GM19238 (cell line): ENCODE data around the gene GPC3.
"Not testable (repeated sequence)": the region's sequence is repeated elsewhere in the genome, so short reads cannot be mapped to it uniquely, and the experiment has no call there.

Experiments used
- DNase-seq: peaks from one replicate; pipeline ENCODE4 v3.0.0; 2011; ENCODE audit warnings: low spot score; ENCODE audit not compliant: insufficient read length

The GPC3 gene

GRCh38 chrX:133655275-133656265 lies 329.8 kb downstream of the GPC3 start:
- no peak for DNase-seq

DNA sequence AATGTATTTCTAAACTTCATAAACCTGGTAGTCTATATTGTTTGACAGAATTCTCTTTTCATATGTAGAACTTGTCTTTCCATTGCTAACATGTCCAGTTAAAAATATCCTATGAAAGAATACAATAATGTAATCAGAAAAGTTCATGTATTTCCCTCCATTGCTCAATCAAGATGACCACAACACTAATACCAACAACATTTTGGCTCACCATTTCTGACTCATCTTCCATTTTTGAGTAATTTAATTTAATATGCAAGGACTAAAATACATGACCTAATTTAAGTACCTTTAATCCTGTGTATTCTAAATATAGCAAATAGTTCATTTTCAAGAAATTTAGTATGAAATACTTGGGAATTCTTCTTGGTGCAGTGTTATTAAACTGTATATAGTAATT lies 330.6 kb downstream of the GPC3 start:
- no peak for DNase-seq

DNA sequence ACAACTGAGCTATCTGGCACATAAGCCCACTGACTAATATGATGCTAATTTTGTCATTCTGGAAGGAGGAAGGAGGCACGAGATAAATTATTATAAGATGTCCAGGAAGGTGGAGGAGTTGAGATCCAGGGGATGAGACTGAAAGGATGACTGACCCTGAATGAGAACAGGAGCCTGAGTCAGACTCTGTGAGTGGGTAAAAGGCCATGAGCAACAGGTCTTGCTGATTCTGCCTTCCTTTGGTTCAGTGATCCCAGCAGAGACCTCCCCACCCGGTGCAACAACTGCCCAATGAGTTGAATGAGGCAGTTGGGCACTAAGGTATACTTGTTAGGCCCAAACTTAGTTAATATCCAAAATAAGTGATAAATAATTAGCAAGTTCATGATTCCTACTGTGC lies 332.0 kb downstream of the GPC3 start:
- no peak for DNase-seq

- no peak for DNase-seq
Observed at GRCh38 chrX:133652185-133652584, 333.2 kb downstream of the GPC3 start.

DNA sequence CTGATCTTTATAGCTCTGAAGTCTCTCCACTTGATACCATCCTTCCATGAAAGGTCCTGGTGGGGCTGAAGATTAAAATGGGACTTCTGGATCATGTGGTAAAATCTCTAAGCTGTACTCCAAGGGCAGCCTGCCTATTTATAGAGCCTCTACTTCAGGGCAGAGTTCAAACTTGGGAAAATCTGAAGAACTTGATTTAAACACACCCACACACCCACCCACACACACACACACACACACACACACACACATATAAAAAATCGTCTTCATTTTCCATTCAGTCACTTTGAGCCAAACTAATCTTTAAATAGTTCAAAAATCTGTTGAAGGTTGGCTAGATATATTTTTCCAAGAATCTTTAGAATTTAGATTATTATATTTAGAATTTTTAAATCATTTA lies 335.2 kb downstream of the GPC3 start:
- no peak for DNase-seq

GRCh38 chrX:133649651-133650050 lies 335.7 kb downstream of the GPC3 start:
- DNase-seq, result no peak

DNA sequence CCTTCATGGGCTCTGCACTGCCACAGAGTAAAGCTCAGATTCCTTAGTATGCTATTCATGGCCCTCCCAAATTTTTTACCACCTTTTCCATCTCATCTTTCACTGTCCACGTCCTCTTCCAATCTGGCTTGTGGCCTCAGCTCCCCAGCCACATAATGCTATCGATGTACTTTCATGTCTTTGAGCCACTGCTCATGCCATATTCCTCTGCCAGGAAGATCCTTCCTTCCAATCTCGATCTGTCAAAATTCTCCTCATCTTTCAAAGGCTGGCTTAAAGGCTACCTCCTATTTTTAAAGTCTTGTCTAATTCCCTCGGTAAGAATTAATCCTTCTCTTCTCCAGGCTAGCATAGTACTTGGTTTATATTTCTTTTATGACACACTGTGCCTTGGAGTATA lies 336.8 kb downstream of the GPC3 start:
- DNase-seq, result no peak

DNA sequence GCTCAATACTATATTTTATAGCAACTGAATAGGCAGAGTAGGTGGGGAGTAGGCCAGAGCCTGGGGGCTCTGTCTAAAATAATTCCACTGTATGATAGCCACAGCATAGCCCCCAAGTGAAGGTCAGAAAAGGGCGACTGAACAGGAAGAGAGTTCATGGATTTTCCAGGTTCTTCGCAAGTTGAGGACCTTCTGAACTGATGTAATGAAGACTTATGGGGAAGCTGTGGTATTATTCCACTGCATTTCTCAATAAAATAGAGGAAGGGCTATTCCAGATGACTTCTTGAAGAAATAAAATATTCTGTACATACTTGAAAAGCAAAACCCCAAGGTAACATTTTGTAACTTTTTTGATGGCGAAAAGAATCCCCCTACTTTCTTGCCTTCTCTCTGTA lies 338.7 kb downstream of the GPC3 start:
- DNase-seq, result no peak

DNA sequence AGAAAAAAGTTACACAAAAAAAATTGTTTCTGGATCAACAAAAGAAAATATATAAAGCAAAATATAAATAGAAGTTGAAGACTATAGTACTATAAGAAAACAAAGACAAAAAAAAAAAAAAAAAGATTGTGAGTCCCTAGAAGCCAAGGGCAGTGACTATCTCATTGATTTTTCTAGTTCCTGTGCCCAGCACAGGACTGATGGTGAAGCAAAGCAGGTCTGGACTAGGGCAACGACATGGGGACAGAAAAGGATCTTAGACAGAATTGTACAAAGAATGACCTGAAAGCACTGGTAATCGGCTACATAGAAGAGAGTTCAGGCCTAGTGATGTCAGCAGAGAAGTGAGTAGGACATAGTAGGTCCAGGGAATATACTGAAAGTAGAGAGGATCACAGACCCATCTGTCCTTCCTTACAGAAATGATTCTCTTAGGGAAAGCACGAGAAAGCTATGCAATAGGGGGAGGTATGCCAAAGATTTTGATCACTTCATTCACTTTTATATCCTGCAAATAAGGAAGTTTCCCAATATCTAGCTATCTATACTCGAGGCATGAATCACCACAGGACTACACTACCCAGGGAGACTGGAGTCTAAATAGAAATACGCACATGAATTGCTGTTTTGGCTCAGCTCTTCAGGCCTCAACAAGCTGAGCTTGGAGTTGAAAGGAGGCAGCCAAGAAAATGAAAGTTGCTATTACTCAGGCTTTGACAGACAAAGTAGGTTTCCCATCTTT lies 339.2 kb downstream of the GPC3 start:
- DNase-seq, result no peak

- no peak for DNase-seq
Observed at GRCh38 chrX:133645256-133645655, 340.1 kb downstream of the GPC3 start.

DNA sequence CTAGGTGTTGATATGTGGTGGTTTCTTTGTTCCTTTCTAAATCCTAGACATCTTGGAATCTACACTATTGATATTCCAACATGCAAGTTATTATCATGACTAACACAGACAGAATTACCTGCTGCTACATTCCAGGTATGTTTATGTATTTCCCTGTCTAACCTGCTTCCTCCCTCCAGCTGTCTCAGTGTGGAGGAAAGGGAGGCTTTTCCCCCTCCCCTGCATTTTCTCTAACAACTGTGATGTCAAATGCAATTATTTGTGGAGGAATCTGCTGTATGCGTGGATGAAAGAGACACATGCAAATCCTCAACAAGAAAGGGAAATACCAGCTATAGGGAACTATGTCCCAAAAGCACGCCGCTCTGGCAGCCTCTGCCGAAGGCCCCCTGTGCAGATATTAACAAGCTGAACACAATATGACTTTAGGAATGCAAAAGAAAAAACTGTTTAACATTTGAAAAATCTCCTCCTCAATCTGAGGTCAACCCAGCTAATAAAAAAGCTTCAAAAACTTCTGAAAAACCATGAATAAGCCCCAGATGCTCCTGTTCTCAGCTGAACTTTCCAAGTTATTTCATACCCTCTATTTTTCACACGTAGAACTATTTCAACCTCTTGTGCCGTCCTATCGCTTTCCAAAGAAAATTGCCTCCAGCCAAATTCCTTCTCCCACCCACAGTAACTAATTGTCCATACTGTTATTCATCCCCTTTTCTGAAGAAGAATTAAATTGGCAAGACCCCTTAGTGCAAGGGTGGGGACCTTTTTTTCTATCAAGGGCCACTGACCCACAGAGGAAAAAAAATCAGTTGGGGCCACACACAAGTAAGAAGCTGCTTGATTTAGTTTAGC lies 345.0 kb downstream of the GPC3 start:
- DNase-seq, result no peak

GRCh38 chrX:133639726-133640125 lies 345.7 kb downstream of the GPC3 start:
- DNase-seq, result no peak

DNA sequence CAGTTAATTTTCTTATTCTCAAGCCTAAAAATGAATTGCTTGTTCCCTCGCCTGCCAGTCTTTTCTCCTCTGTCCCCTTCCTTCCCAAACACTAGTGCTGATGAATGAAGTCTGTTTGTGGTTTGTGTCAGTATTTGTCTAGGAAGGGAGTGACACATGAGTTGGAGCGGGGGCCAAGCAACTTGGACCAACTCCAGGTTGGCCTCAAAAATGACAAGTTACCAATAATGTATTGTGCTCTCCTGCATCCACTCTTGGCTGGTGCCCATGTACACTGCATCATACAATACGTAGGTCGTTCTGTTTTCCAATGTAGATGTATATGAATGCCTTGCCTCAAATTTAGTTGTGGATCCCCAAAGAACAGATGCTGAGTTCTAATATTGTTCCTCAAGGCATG lies 347.1 kb downstream of the GPC3 start:
- no peak for DNase-seq

- no peak for DNase-seq
Observed at GRCh38 chrX:133637765-133638164, 347.6 kb downstream of the GPC3 start.

DNA sequence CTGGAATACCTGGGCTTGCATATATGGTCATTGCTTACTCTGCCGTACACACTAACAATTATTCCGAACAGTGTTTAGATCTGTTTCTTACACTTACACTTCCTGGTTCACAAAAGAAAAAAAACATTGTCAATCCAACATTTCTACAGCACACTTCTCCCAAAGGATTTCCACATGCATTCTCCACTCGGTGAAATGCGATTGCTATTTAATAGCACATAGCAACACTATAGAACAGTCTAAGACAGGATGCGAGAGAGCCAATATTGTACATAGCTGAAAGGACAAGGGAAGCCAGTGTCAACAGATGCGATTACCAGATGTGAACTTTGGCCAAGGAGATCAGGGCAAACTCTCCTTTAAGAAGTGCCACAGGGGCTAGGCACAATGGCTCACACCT lies 349.4 kb downstream of the GPC3 start:
- no peak for DNase-seq

DNA sequence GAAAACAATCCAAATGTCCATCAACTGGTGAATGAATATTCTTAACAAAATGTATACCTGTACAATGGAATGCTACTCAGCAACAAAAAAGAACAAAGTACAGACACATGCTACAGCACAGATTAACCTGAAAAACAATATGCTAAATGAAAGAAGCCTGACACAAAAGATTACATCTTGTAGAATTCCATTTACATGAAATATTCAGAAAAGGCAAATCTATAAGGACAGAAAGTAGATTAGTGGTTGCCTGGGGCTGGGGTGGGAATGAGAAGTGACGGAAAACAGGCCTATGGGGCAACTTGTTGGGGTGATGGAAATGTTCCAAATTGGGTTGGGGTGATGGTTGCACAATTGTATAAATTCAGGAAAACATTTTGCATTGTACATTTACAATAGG lies 351.0 kb downstream of the GPC3 start:
- DNase-seq, result no peak

- no peak for DNase-seq
Observed at GRCh38 chrX:133633950-133634349, 351.4 kb downstream of the GPC3 start.

DNA sequence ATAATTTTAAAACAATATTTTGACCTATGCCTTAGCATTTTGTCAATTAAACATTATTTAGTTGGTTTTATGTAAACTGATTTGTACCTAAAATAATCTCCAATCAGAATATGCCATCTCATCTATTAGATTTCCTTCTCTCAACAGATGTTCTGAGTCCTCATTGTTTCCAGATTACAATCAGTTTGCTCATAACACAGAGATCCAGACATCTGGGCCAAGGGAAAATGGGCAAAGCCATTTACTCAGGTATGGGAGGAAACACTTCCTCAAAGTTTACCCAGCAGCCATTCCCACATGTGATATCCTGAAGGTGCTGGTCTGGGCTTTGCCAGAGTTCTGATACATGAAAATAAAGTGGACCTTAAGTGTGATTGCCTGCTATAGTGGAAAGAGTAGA lies 352.2 kb downstream of the GPC3 start:
- no peak for DNase-seq

DNA sequence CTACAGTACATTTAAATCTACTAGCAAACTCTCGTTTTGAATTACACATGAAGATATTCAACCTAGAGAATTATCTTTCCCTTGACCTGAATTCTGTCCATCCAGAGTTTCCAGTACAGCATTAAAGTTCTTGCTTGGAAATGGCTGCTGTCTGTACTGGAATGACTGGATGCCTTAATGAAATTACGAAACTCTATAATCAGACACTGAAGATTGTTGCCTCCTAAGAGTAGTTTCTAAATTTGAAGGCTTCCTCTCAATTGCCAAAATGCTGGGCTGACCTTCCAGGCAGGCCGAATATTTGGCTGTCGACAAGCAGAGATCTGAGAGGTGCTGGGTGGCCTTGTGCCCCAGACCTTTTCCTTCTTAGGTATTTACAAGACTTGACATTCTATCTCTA lies 355.0 kb downstream of the GPC3 start:
- DNase-seq, result no peak

- DNase-seq, result no peak
Observed at GRCh38 chrX:133627673-133628072, 357.7 kb downstream of the GPC3 start.

DNA sequence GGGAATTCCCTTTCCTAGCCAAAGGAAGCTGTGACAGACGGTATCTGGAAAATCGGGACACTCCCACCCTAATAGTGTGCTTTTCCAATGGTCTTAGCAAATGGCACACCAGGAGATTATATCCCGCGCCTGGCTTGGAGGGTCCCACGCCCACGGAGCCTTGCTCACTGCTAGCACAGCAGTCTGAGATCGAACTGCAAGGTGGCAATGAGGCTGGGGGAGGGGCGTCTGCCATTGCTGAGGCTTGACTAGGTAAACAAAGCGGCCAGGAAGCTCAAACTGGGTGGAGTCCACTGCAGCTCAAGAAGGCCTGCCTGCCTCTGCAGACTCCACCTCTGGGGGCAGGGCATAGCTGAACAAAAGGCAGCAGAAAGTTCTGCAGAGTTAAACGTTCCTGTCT lies 364.0 kb downstream of the GPC3 start:
- DNase-seq, result not testable (repeated sequence)

GRCh38 chrX:133611676-133612075 lies 373.7 kb downstream of the GPC3 start:
- DNase-seq, result no peak
